Measurements from ENCODE around the gene IL1RAPL2.
"Not testable (repeated sequence)": the region's sequence is repeated elsewhere in the genome, so short reads cannot be mapped to it uniquely, and the experiment has no call there.

IL1RAPL2 gene

GRCh38 chrX:105028962-105029361 lies 463.0 kb downstream of the IL1RAPL2 start:
- not testable (repeated sequence) for DNase-seq

- no peak for DNase-seq
Observed at GRCh38 chrX:105038672-105039328, 472.8 kb downstream of the IL1RAPL2 start.

GRCh38 chrX:105050921-105051320 lies 484.9 kb downstream of the IL1RAPL2 start:
- no peak for DNase-seq

- no peak for DNase-seq
Observed at GRCh38 chrX:105051364-105051763, 485.4 kb downstream of the IL1RAPL2 start.

GRCh38 chrX:105052926-105053325 lies 486.9 kb downstream of the IL1RAPL2 start:
- no peak for DNase-seq

GRCh38 chrX:105063743-105064142 lies 497.7 kb downstream of the IL1RAPL2 start:
- DNase-seq, result no peak

GRCh38 chrX:105098201-105098600 lies 532.2 kb downstream of the IL1RAPL2 start:
- no peak for DNase-seq

GRCh38 chrX:105098812-105099211 lies 532.8 kb downstream of the IL1RAPL2 start:
- DNase-seq, result no peak

- DNase-seq, result no peak
Observed at GRCh38 chrX:105101378-105101777, 535.4 kb downstream of the IL1RAPL2 start.

GRCh38 chrX:105109936-105110335 lies 543.9 kb downstream of the IL1RAPL2 start:
- no peak for DNase-seq

- DNase-seq, result no peak
Observed at GRCh38 chrX:105114554-105115130, 548.6 kb downstream of the IL1RAPL2 start.

GRCh38 chrX:105115596-105116320 lies 549.8 kb downstream of the IL1RAPL2 start:
- not testable (repeated sequence) for DNase-seq

- no peak for DNase-seq
Observed at GRCh38 chrX:105116486-105116885, 550.5 kb downstream of the IL1RAPL2 start.

- DNase-seq, result no peak
Observed at GRCh38 chrX:105117621-105118020, 551.6 kb downstream of the IL1RAPL2 start.

- DNase-seq, result no peak
Observed at GRCh38 chrX:105120463-105120862, 554.5 kb downstream of the IL1RAPL2 start.

GRCh38 chrX:105121186-105121585 lies 555.2 kb downstream of the IL1RAPL2 start:
- no peak for DNase-seq

- no peak for DNase-seq
Observed at GRCh38 chrX:105126201-105126600, 560.2 kb downstream of the IL1RAPL2 start.

- DNase-seq, result no peak
Observed at GRCh38 chrX:105134273-105134672, 568.3 kb downstream of the IL1RAPL2 start.

GRCh38 chrX:105136786-105137185 lies 570.8 kb downstream of the IL1RAPL2 start:
- no peak for DNase-seq

GRCh38 chrX:105150036-105150435 lies 584.0 kb downstream of the IL1RAPL2 start:
- no peak for DNase-seq

- DNase-seq, result no peak
Observed at GRCh38 chrX:105150557-105150956, 584.6 kb downstream of the IL1RAPL2 start.

- no peak for DNase-seq
Observed at GRCh38 chrX:105167233-105167632, 601.2 kb downstream of the IL1RAPL2 start.

- DNase-seq, result no peak
Observed at GRCh38 chrX:105168577-105168976, 602.6 kb downstream of the IL1RAPL2 start.

- DNase-seq, result no peak
Observed at GRCh38 chrX:105173071-105173470, 607.1 kb downstream of the IL1RAPL2 start.

Measured in right kidney (tissue), 1 donor.